Esophagus squamous epithelium (tissue), 4 donors: Measurements from ENCODE around the gene CACNA1B.

ENCODE experiments used
- CTCF ChIP-seq, 6 experiments: fragments of 450-650 bp in 4 of 6; fragments of 200-600 bp in 2 of 6; sonication (generic) in 2 of 6; IDR thresholded peaks; one replicate each; pipeline ENCODE4 v1.5.1; 2016 to 2019; ENCODE audit warnings: antibody characterized with exemption in 6 of 6, mild to moderate bottlenecking in 4 of 6, moderate library complexity in 4 of 6
- POLR2A ChIP-seq, 4 donors: fragments of 450-650 bp; IDR thresholded peaks; one replicate each; pipeline ENCODE4 v1.6.1; 2017; ENCODE audit warnings: antibody characterized with exemption in 4 of 4, mild to moderate bottlenecking in 4 of 4, moderate library complexity in 3 of 4

DNA sequence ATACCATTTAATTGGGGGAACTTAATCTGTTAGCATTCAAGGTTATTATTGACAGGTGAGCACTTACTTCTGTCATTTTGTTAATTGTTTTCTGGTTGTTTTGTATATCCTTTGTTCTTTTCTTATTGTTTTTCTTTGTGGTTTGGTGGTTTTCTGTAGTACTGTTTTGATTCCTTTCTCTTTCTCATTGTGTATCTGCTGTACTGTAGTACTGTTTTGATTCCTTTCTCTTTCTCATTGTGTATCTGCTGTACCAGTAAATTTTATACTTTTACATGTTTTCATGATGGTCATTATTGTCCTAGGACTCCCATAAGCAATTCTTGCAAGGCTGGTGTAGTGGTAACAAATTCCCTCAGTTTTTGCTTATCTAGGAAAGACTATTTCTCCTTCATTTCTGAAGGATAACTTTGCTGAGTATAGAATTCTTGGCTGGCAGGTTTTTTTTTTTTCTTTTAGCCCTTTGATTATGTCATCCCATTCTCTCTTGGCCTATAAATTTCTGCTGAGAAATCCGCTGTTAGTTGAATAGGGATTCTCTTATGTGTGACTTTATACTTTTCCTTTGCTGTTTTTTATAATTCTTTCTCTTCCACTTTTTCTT, 24.1 kb upstream of the CACNA1B start:
- no peak for TF ChIP-seq CTCF (IDR thresholded peaks at IDR 0.05)
- no peak for TF ChIP-seq POLR2A (IDR thresholded peaks at IDR 0.05)
